NCI-H526 (cell line): ENCODE measurements around the gene CLDN7.

Experiments
- DNase-seq, 2 experiments: peaks; one replicate each; lab custom pipeline; 2025; lab: John Stamatoyannopoulos, UW

CLDN7 gene

DNA sequence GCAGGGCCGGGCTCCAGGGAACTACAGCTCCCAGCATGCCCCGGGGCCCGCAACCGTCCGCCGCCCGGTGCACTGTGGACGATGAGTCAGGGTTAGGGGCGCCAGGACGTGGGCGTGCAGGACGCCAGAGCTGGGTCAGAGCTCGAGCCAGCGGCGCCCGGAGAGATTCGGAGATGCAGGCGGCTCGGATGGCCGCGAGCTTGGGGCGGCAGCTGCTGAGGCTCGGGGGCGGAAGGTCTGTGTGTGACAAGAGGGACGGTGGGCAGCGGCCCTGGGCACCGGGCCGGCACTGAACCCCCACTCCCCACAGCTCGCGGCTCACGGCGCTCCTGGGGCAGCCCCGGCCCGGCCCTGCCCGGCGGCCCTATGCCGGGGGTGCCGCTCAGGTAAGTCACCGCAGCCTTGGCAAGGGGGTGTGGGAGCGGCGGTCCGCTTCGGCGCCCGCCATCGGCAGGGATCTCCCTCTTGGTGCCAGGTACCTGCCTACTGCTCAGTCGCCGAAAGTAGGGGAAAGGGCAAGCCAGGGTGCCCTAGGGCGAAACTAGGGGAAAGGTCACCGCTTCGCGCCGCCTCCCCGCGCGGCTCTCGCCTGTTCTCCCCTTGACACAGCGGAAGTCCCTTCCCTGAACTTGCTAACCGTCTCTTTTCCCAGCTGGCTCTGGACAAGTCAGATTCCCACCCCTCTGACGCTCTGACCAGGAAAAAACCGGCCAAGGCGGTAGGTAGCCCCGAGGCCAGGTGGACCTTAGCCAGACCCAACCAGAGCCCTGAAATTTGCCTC, 42.3 kb downstream of the CLDN7 start, which contains the start of the genes ACADVL and DLG4:
TSS of gene ACADVL (plus strand) at position 127 of the 781 bp plus-strand sequence. CDS start at position 174, 47 bp downstream.
TSS of gene DLG4 (minus strand) at position 25 of the 781 bp plus-strand sequence.
- peak in 1 of 2 experiments; percentile 80 for DNase-seq

- DNase-seq: no peak
Measured at GRCh38 chr17:7219229-7219811, 43.0 kb downstream of the CLDN7 start.

GRCh38 chr17:7218758-7219157, 43.5 kb downstream of the CLDN7 start:
- no peak for DNase-seq

DNA sequence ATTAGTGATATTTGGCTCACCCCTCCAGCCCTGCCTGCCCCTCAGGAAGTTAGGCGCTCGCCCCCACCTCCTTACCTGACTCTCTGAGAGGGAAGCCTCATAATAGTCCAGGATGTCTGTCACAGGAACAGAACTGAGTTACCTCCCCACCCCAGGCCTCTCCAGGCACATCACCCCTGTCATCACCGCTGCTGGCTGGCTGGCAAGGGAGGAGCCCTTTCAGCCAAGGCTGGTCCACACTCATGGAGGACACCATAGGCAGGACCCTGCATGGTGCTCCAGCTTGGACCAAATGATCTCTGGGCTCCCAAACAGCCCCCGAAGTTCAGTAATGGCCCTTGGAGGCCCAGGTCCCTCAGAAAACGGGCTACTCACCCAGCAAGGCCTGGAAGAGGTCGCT, 44.1 kb downstream of the CLDN7 start:
- no peak for DNase-seq

DNA sequence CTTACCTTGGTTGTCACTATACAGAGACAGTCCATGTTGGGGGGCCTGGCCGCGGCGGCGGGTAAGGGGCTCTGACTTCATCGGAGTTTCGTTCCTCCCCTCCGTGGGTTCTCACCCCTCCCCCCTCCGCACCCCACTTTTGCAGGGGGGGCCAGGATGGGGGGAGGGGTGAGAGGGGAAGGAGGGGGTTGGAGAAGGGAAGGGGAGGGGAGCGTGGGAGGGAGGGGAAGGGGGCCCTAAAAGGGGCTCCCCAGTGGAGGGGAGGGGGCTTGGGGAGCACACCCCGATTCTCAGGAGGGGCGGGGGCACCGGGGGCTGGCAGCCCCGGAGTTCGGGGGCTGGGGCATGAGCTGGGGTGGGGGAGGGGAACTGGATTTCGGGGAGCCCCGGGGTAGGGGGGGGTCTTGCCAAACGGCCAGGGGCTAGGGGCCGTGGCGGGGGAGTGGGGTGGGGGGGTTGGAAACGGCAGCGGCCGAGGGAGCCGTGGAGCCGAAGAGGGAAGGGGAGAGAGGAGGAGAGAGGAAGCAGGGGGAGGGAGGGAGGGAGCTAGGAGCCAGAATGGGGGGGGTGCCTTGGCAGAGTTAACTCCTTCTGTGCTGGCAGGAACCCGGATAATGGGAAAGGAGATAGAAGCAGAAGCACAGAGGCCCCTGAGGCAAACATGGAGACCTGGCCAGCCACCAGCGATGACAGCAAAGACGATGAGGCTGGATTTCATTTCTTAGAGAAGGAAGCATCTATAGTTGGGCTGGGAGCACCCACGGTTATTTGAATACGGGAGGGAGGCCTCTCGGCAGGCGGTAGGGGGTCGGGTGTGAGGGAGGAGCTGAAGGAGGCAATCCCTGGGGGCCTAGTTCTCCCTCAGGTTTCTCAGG, 44.9 kb downstream of the CLDN7 start:
- DNase-seq: peak in 1 of 2 experiments; percentile 61

- DNase-seq: no peak
Measured at GRCh38 chr17:7216242-7217112, 45.8 kb downstream of the CLDN7 start.

DNA sequence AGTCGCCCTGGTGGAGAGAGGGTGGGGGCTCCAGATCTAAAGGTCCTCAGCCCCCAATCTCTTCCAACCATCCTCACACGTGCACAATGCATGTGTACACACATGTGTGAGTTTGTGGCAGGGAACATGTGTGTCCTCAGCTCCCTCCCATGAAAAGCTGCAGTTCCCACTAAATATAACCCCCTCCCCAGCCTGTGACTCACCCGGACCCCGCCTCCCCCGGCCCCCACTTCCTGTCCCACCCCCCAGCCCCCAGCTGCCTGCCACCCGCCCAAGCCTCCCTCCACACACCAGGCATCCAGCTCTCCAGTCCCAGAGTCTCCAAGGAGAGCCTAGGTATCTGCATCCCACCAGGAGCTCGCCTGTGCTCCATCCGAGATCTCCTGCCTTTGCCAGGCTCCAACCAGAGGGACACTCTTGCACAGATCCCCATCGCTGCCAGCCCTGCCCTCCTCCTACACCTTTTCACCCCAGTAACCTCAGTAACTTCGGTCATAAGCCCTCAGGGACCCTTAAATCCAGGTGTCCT, 46.6 kb downstream of the CLDN7 start:
- DNase-seq: no peak

GRCh38 chr17:7215136-7215638, 47.1 kb downstream of the CLDN7 start:
- no peak for DNase-seq

DNA sequence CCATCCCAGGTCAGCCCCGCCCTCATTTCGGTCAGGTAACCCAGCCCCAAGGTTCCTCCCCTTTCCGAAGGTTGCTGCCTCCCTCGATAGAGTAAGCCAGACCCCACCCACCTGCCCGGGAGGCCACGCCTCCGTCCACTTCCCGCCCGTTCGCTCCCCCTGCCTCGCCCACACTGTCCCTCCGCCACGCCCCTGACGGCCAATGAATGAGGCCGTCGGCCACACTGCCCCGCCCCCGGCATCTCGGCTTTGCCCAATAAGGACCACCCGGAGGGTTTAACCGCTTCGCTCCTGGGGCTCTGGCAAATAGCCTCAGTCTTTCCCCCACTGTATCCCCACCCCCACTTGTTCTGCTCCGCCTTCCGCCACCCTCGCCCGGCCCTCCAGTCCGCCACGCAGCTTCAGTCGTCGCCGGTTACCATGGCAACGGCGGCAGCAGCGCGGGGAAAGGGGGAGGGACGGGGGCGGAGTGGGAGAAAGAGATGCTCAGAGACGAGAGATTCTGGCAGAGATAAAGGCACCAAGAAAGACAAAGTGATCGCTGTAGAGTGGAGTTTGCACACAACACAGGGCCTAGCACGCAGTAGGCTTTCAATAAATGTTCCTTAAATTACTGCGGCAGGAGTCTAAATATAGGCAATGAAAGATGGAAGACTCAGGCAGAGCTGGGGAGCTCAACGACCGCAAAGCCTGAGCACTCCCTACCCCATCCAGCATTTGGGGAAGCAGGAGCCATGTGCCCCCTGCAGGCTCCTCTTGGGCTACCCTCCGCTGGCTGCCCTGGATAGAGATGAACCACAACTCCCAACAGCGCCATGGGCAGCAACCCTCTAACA, 47.8 kb downstream of the CLDN7 start:
- peak; percentile 92 to 98 for DNase-seq

DNA sequence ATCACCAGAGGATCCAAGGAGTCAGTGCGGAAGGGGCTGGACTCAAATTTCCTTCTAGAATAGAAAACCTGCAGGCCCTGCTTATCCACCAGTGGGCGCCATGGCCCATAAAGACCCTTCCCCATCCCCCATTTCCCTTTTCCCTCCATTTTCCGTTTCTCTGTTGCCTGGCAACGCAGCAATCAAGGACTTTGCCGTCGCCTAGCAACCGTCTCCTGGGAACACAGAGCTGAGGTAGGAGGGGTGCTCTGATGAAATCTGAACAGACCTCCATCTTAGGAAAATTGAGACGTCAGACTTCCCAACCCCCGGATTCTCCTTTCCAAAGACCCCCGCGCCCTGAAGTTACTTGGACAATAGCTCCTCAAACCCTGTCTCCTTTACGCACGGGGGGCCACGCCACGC, 48.4 kb downstream of the CLDN7 start:
- peak; percentile 87 to 91 for DNase-seq

- DNase-seq: no peak
Measured at GRCh38 chr17:7211491-7212273, 50.6 kb downstream of the CLDN7 start.
